GM12878 (cell line): ENCODE results near the gene TRA2B. TPM values are rescaled to one million over a fixed set of nuclear protein-coding genes. Genes with fewer than 3 reads are reported as not detected.

Experiments used
- ATAC-seq: fragments of 200-7000 bp; cut with Tn5 transposase; 3 replicates; pipeline ENCODE4 v1.9.1; 2020; ENCODE audit warnings: mild to moderate bottlenecking, moderate library complexity
- BruUV-seq: library from RNA; stranded (reverse); fragments of 400-500 nt; replicated peaks from 2 replicates; lab custom pipeline; 2021; lab: Mats Ljungman, UMichigan
- CTCF ChIA-PET: fragments of 300-600 bp; sonication (Branson Sonifier 250); formaldehyde crosslinking; extraction: SDS; loops from one replicate; lab custom pipeline; 2021; ENCODE audit warnings: inconsistent platforms; lab: Yijun Ruan, JAX
- POLR2A ChIA-PET: fragments of 350-600 bp; formaldehyde crosslinking; extraction: SDS; loops from one replicate; lab custom pipeline; 2021; ENCODE audit warnings: inconsistent platforms; lab: Charles Lee
- RAD21 ChIA-PET: fragments of 300-600 bp; sonication (Branson Sonifier 250); formaldehyde crosslinking; loops from one replicate; lab custom pipeline; 2023; ENCODE audit warnings: antibody characterized with exemption; ENCODE audit not compliant: unreplicated experiment; lab: Charles Lee
- SMC1A ChIA-PET: fragments of 300-600 bp; sonication (Branson Sonifier 250); formaldehyde crosslinking; loops from one replicate; lab custom pipeline; 2023; ENCODE audit not compliant: unreplicated experiment, uncharacterized antibody; lab: Charles Lee
- DNase-seq: peaks from one replicate; pipeline ENCODE4 v3.0.0-alpha.2; 2011; ENCODE audit warnings: low read depth, low spot score
- FAIRE-seq: peaks from 3 replicates; lab custom pipeline; 2011; peaks lifted over from hg19 to GRCh38; lab: Jason Lieb, UNC
- H2AFZ ChIP-seq: 2 replicates; pipeline ENCODE4 v1.6.0; 2011; ENCODE audit warnings: low read depth, low read length, control low read depth; ENCODE audit not compliant: control insufficient read depth
- H3K27ac ChIP-seq: 2 replicates; pipeline ENCODE4 v1.5.1; 2011; ENCODE audit warnings: control low read depth; ENCODE audit not compliant: control insufficient read depth, insufficient read depth
- H3K27me3 ChIP-seq, 2 experiments: replicated peaks in 1 of 2; 2 replicates each; pipeline versions ENCODE4 v1.6.0 to v1.6.1; 2011; ENCODE audit warnings: low read length in 1 of 2; ENCODE audit not compliant: control insufficient read depth in 2 of 2, insufficient read depth in 2 of 2
- H3K36me3 ChIP-seq, 2 experiments: 2 replicates each; pipeline ENCODE4 v1.5.1; 2011; ENCODE audit warnings: low read length in 1 of 2; ENCODE audit not compliant: control insufficient read depth in 2 of 2, insufficient read depth in 2 of 2
- H3K4me1 ChIP-seq: 2 replicates; pipeline ENCODE4 v1.6.1; 2011; ENCODE audit warnings: mild to moderate bottlenecking, low read length, moderate library complexity, mixed read lengths; ENCODE audit not compliant: control insufficient read depth, insufficient read depth
- H3K4me2 ChIP-seq: 2 replicates; pipeline ENCODE4 v1.6.0; 2011; ENCODE audit warnings: control low read depth; ENCODE audit not compliant: control insufficient read depth, insufficient read depth
- H3K4me3 ChIP-seq: fragments of 200-600 bp; sonication (generic); 2 replicates; pipeline ENCODE4 v1.5.1; 2016
- H3K79me2 ChIP-seq: 2 replicates; pipeline ENCODE4 v1.6.0; 2011; ENCODE audit warnings: low read length; ENCODE audit not compliant: control insufficient read depth, insufficient read depth
- H3K9ac ChIP-seq: 2 replicates; pipeline ENCODE4 v1.8.0; 2011; ENCODE audit warnings: low read length, control low read depth, mixed read lengths; ENCODE audit not compliant: control insufficient read depth, insufficient read depth
- H3K9me3 ChIP-seq: replicated peaks from 3 replicates; pipeline ENCODE4 v1.5.1; 2011; ENCODE audit warnings: mild to moderate bottlenecking, low read length; ENCODE audit not compliant: control insufficient read depth, insufficient read depth
- H4K20me1 ChIP-seq: 2 replicates; pipeline ENCODE4 v1.6.0; 2011; ENCODE audit not compliant: control insufficient read depth, insufficient read depth
- ATF3 ChIP-seq: IDR thresholded peaks from 2 replicates; pipeline ENCODE4 v1.6.1; 2011; ENCODE audit warnings: low read depth, mild to moderate bottlenecking, low read length, moderate library complexity, borderline replicate concordance; ENCODE audit errors: extremely low read depth
- BCL3 ChIP-seq: IDR thresholded peaks from 2 replicates; pipeline ENCODE4 v1.6.1; 2011; ENCODE audit warnings: borderline replicate concordance, low read depth, mild to moderate bottlenecking, moderate library complexity, low read length; ENCODE audit not compliant: insufficient read depth, poor library complexity, severe bottlenecking
- BHLHE40 ChIP-seq, 2 experiments: fragments of 450-650 bp in 1 of 2; IDR thresholded peaks; 2 replicates each; pipeline ENCODE4 v1.6.1; 2011 to 2017; ENCODE audit warnings: low read depth in 2 of 2, borderline replicate concordance in 1 of 2, improper control_type of control experiment in 1 of 2, low read length in 1 of 2, mild to moderate bottlenecking in 1 of 2
- EP300 ChIP-seq, 2 experiments: fragments of 150-350 bp in 1 of 2; IDR thresholded peaks; 2 replicates each; pipeline ENCODE4 v1.6.1; 2011 to 2012; ENCODE audit warnings: low read depth in 2 of 2, low read length in 2 of 2, borderline replicate concordance in 1 of 2, improper control_type of control experiment in 1 of 2, inconsistent platforms in 1 of 2; ENCODE audit not compliant: control insufficient read depth in 1 of 2
- ETV6 ChIP-seq, 2 experiments: fragments of 450-650 bp in 1 of 2; IDR thresholded peaks in 1 of 2; conservative IDR thresholded peaks in 1 of 2; 2 replicates each; pipeline ENCODE4 v1.6.1; 2014; ENCODE audit warnings: antibody characterized with exemption in 1 of 2, borderline replicate concordance in 1 of 2, low read depth in 1 of 2, mild to moderate bottlenecking in 1 of 2, moderate library complexity in 1 of 2
- FOXM1 ChIP-seq: IDR thresholded peaks from 2 replicates; pipeline ENCODE4 v1.6.1; 2012; ENCODE audit warnings: low read depth, mild to moderate bottlenecking, inconsistent platforms, low read length, moderate library complexity
- HCFC1 ChIP-seq: fragments of 150-350 bp; IDR thresholded peaks from 2 replicates; pipeline ENCODE4 v1.6.1; 2014; ENCODE audit warnings: low read length
- IKZF1 ChIP-seq: fragments of 450-650 bp; conservative IDR thresholded peaks from 2 replicates; pipeline ENCODE4 v1.6.1; 2017; ENCODE audit warnings: antibody characterized with exemption, mild to moderate bottlenecking
- IKZF2 ChIP-seq, 2 experiments: fragments of 450-650 bp; IDR thresholded peaks; 2 replicates each; pipeline ENCODE4 v1.6.1; 2017; ENCODE audit warnings: mild to moderate bottlenecking in 2 of 2, moderate library complexity in 2 of 2
- IRF4 ChIP-seq: IDR thresholded peaks from 2 replicates; pipeline ENCODE4 v1.6.1; 2011; ENCODE audit warnings: low read depth, low read length
- KDM1A ChIP-seq: fragments of 200-600 bp; sonication (generic); IDR thresholded peaks from 2 replicates; pipeline ENCODE4 v1.6.1; 2016; ENCODE audit warnings: borderline replicate concordance
- NFIC ChIP-seq: IDR thresholded peaks from 2 replicates; pipeline ENCODE4 v1.6.1; 2012; ENCODE audit warnings: low read depth, mild to moderate bottlenecking, inconsistent platforms, low read length, moderate library complexity
- RBBP5 ChIP-seq: fragments of 200-600 bp; sonication (generic); conservative IDR thresholded peaks from 2 replicates; pipeline ENCODE4 v1.6.1; 2016
- RCOR1 ChIP-seq: conservative IDR thresholded peaks from 2 replicates; pipeline ENCODE4 v1.6.1; 2012; ENCODE audit warnings: low read depth, low read length, improper control_type of control experiment
- TCF3 ChIP-seq: IDR thresholded peaks from 2 replicates; pipeline ENCODE4 v1.6.1; 2012; ENCODE audit warnings: low read depth, mild to moderate bottlenecking, low read length, borderline replicate concordance; ENCODE audit not compliant: insufficient read depth
- ZSCAN29 ChIP-seq: fragments of 450-650 bp; IDR thresholded peaks from 2 replicates; pipeline ENCODE4 v1.6.1; 2017; ENCODE audit warnings: mild to moderate bottlenecking, moderate library complexity
- WGBS: methylation state at CpG from one replicate; pipeline ENCODE4 v1.1.6; 2016; ENCODE audit warnings: low lambda C conversion rate; ENCODE audit not compliant: insufficient replicate concordance, insufficient coverage; ENCODE audit errors: missing lambda C conversion rate; 5-methylcytosine and 5-hydroxymethylcytosine counted together
- in situ Hi-C: fragments of 300-500 bp; cut with MboI; formaldehyde crosslinking; loops from 9 replicates; pipeline ENCODE4 v1.14.3; 2018; ENCODE audit warnings: mixed read lengths
- intact Hi-C: fragments of 100-400 bp; cut with micrococcal nuclease; formaldehyde crosslinking; loops from one replicate; pipeline ENCODE4 v1.14.2; 2022; ENCODE audit not compliant: unreplicated experiment
- polyA plus RNA-seq, 11 experiments: library from polyadenylated mRNA; depleted of rRNA in 4 of 11; unstranded in 6 of 11; stranded (reverse) in 5 of 11; fragments of >200 nt; fragmentation: Nextera tagmentation in 4 of 11; fragmentation: Illumina TruSeq in 1 of 11; extraction: Ambion mirVana in 4 of 11; extraction: Trizol in 1 of 11; gene quantifications; 1 replicate in 1 of 11; 2 replicates in 10 of 11; pipeline versions ENCODE4 v1.2.1 to v1.2.3, GENCODE V29; 2011 to 2016; ENCODE audit warnings: inconsistent platforms in 2 of 11, missing spikeins in 2 of 11, low read depth in 1 of 11
- total RNA-seq, 4 experiments: library from RNA; depleted of rRNA in 3 of 4; stranded (reverse); fragments of >200 nt in 3 of 4; fragmentation: Illumina TruSeq in 1 of 4; extraction: Trizol in 1 of 4; gene quantifications; 2 replicates each; pipeline versions ENCODE4 v1.2.1 to v1.2.3, GENCODE V29; 2013 to 2021

TRA2B gene
- total and polyA plus RNA-seq, 10 of the 15 experiments (the other 5 are each of a cell fraction or from before 2014, with no cell fraction given): 130 to 317 (median 278) TPM

GRCh38 chr3:185880600-185880999 lies 57.2 kb downstream of the TRA2B start:
- TF ChIP-seq EP300 (IDR thresholded peaks at IDR 0.05; ENCODE audit: borderline replicate concordance in 1 of 2, control insufficient read depth in 1 of 2, low read depth in 2 of 2, low read length in 2 of 2) (no peak), ZSCAN29 (no peak), ATF3 (no peak), IKZF1 (no peak)
- Histone ChIP-seq H3K4me2 (no peak overlapping the region), H3K9me3 (no peaks in the 10 kb centered on the region), H3K4me3 (no peak overlapping the region; the same call in 1 of the 2 replicates), H3K36me3 (no peaks in the 10 kb centered on the region), H2AFZ (no peak overlapping the region; the same call in 1 of the 2 replicates), H3K4me1 (peaks cover 6% of the 10 kb centered on the region), H3K79me2 (no peaks in the 10 kb centered on the region), H3K27me3 (no peaks in the 10 kb centered on the region; a peak in 1 of 4 replicates), H3K9ac (no peak overlapping the region), H3K27ac (no peak overlapping the region), H4K20me1 (no peaks in the 10 kb centered on the region)
- intact Hi-C loops: no loop called here
- CTCF ChIA-PET: interaction anchor here (0.8 to 1.2 kb wide), 3 partner anchors 12 to 242 kb away, joined by 3 to 5 read pairs (median 3); no protein-coding TSS in a partner anchor
- RAD21 ChIA-PET: no interaction called here
- no TSS peak for BruUV-seq
- WGBS: 78% methylated on average over 7 of the region's 7 CpGs
- DNase-seq (no peak), ATAC-seq (no peak), FAIRE-seq (no peak)
- SMC1A ChIA-PET: no interaction called here
- in situ Hi-C loops: no loop called here
- POLR2A ChIA-PET: no interaction called here

GRCh38 chr3:185878920-185879319 lies 58.9 kb downstream of the TRA2B start:
- H3K27me3 ChIP-seq: no peaks in the 10 kb centered on the region; a peak in 1 of 4 replicates
- no peak overlapping the region for H3K9ac ChIP-seq
- no peak overlapping the region for H3K27ac ChIP-seq
- no peaks in the 10 kb centered on the region for H3K9me3 ChIP-seq
- SMC1A ChIA-PET: no interaction called here
- 57% methylated on average over 5 of the region's 5 CpGs for WGBS
- in situ Hi-C loops: no loop called here
- RAD21 ChIA-PET: no interaction called here
- no peaks in the 10 kb centered on the region for H4K20me1 ChIP-seq
- H3K4me3 ChIP-seq: no peak overlapping the region
- no peak overlapping the region for H3K4me2 ChIP-seq
- ATAC-seq (no peak), DNase-seq (no peak), FAIRE-seq (no peak)
- POLR2A ChIA-PET: interaction anchor here (0.6 kb wide), 1 partner anchor 1448 kb away, joined by 5 read pairs; no protein-coding TSS in a partner anchor
- H3K4me1 ChIP-seq: peaks cover 6% of the 10 kb centered on the region
- no peak overlapping the region for H2AFZ ChIP-seq
- CTCF ChIA-PET: no interaction called here
- no peaks in the 10 kb centered on the region for H3K36me3 ChIP-seq
- BruUV-seq: no TSS peak
- no peaks in the 10 kb centered on the region for H3K79me2 ChIP-seq
- intact Hi-C loops: no loop called here
- TF ChIP-seq IKZF2 (IDR thresholded peaks at IDR 0.05) (no peak), BHLHE40 (IDR thresholded peaks at IDR 0.05; ENCODE audit: borderline replicate concordance in 1 of 2, low read depth in 2 of 2, low read length in 1 of 2) (no peak), NFIC (no peak), HCFC1 (no peak), KDM1A (no peak), RBBP5 (no peak), FOXM1 (no peak), ETV6 (conservative IDR thresholded peaks at IDR 0.05 in 1 of 2, IDR thresholded peaks at IDR 0.05 in 1 of 2; ENCODE audit: borderline replicate concordance in 1 of 2, low read depth in 1 of 2) (no peak), RCOR1 (no peak), TCF3 (no peak), IRF4 (no peak), BCL3 (no peak)
